LoVo (cell line): ENCODE measurements around the gene VPS11.
"Not testable (repeated sequence)": the region's sequence is repeated elsewhere in the genome, so short reads cannot be mapped to it uniquely, and the experiment has no call there.

Experiments
- DNase-seq: peaks from one replicate; pipeline ENCODE4 v3.0.0-alpha.2; 2016; ENCODE audit warnings: low spot score

Gene VPS11

GRCh38 chr11:119067371-119068222 lies at the start of gene VPS11:
Gene VPS11 (plus strand): TSS chr11:119067818. CDS start chr11:119067824, 6 bp downstream.
- DNase-seq: peak; percentile 96

GRCh38 chr11:119018074-119018938 lies 49.3 kb upstream of the VPS11 start, which contains the start of the genes RPS25 and TRAPPC4:
Gene RPS25 (minus strand): TSS chr11:119018343. CDS start chr11:119018284, 59 bp downstream.
Gene TRAPPC4 (plus strand): TSS chr11:119018766. CDS start chr11:119018796, 30 bp downstream.
- DNase-seq: peak; percentile 98

- DNase-seq: no peak
These were observed 47.6 kb upstream of the VPS11 start for GRCh38 chr11:119019996-119020395.

GRCh38 chr11:119021631-119022030 lies 46.0 kb upstream of the VPS11 start:
- DNase-seq: no peak

- peak; percentile 14 for DNase-seq
These were observed 43.9 kb upstream of the VPS11 start for GRCh38 chr11:119023741-119024140.

- no peak for DNase-seq
These were observed 43.1 kb upstream of the VPS11 start for GRCh38 chr11:119024430-119025098.

GRCh38 chr11:119025099-119025473 lies 42.5 kb upstream of the VPS11 start:
- DNase-seq: no peak

- no peak for DNase-seq
These were observed 42.1 kb upstream of the VPS11 start for GRCh38 chr11:119025541-119025940.

GRCh38 chr11:119025978-119026766 lies 41.4 kb upstream of the VPS11 start:
- DNase-seq: no peak

- DNase-seq: no peak
These were observed 40.6 kb upstream of the VPS11 start for GRCh38 chr11:119026970-119027369.

- DNase-seq: no peak
These were observed 39.9 kb upstream of the VPS11 start for GRCh38 chr11:119027561-119028345.

GRCh38 chr11:119028346-119029068 lies 39.1 kb upstream of the VPS11 start:
- no peak for DNase-seq

GRCh38 chr11:119029069-119029339 lies 38.6 kb upstream of the VPS11 start:
- DNase-seq: no peak

- DNase-seq: peak; percentile 65
These were observed 38.1 kb upstream of the VPS11 start for GRCh38 chr11:119029340-119030028.

GRCh38 chr11:119030029-119030328 lies 37.6 kb upstream of the VPS11 start:
- DNase-seq: no peak

- peak; percentile 97 for DNase-seq
These were observed 37.1 kb upstream of the VPS11 start, which contains the start of gene SLC37A4 for GRCh38 chr11:119030329-119031047. Gene SLC37A4 (minus strand): TSS chr11:119030877.

- no peak for DNase-seq
These were observed 35.7 kb upstream of the VPS11 start for GRCh38 chr11:119031912-119032280.

- not testable (repeated sequence) for DNase-seq
These were observed 34.2 kb upstream of the VPS11 start for GRCh38 chr11:119033421-119033820.

- DNase-seq: no peak
These were observed 32.8 kb upstream of the VPS11 start for GRCh38 chr11:119034813-119035212.
